ENCODE measurements around the gene HOMER2. TPM values are rescaled to one million over a fixed set of nuclear protein-coding genes. Genes with fewer than 3 reads are reported as not detected.

HOMER2 gene
- total and polyA plus RNA-seq, 9 of the 15 experiments (the other 6 are each of a cell fraction or from before 2014, with no cell fraction given): 0.13 to 0.47 (median 0.29) TPM; not detected in 1

- TF ChIP-seq RBM22 (IDR thresholded peaks at IDR 0.05; ENCODE audit: low read depth, low read length, poor library complexity, severe bottlenecking) (no peak), ZNF584 (CRISPR knock-in tag; IDR thresholded peaks at IDR 0.05; ENCODE audit: low read depth) (0 out of 2 replicates have a peak, but pooled peaks have one; percentile 65), SUPT5H (IDR thresholded peaks at IDR 0.05) (no peak), KAT2B (IDR thresholded peaks at IDR 0.05; ENCODE audit: low read depth, low read length) (no peak), CREBBP (IDR thresholded peaks at IDR 0.05; ENCODE audit: low read depth, low read length) (no peak), ZKSCAN8 (CRISPR knock-in tag; IDR thresholded peaks at IDR 0.05) (no peak), TBL1XR1 (IDR thresholded peaks at IDR 0.05; ENCODE audit: low read length in 2 of 2) (peak; percentile 77 to 78), ARHGAP35 (IDR thresholded peaks at IDR 0.05; ENCODE audit: partially characterized antibody) (no peak), ERF (CRISPR knock-in tag; IDR thresholded peaks at IDR 0.05) (no peak), RBM14 (IDR thresholded peaks at IDR 0.05; ENCODE audit: borderline replicate concordance, insufficient read depth, low read depth, low read length) (no peak), SAFB2 (IDR thresholded peaks at IDR 0.05; ENCODE audit: borderline replicate concordance, low read depth, low read length, severe bottlenecking) (no peak), NFE2L1 (tag; IDR thresholded peaks at IDR 0.05; ENCODE audit: borderline replicate concordance, low read depth) (no peak), HMGN3 (IDR thresholded peaks at IDR 0.05; ENCODE audit: borderline replicate concordance, extremely low read depth, insufficient read length, low read depth, low read length) (peak; percentile 99)
- TF ChIP-seq, protein P1, sequence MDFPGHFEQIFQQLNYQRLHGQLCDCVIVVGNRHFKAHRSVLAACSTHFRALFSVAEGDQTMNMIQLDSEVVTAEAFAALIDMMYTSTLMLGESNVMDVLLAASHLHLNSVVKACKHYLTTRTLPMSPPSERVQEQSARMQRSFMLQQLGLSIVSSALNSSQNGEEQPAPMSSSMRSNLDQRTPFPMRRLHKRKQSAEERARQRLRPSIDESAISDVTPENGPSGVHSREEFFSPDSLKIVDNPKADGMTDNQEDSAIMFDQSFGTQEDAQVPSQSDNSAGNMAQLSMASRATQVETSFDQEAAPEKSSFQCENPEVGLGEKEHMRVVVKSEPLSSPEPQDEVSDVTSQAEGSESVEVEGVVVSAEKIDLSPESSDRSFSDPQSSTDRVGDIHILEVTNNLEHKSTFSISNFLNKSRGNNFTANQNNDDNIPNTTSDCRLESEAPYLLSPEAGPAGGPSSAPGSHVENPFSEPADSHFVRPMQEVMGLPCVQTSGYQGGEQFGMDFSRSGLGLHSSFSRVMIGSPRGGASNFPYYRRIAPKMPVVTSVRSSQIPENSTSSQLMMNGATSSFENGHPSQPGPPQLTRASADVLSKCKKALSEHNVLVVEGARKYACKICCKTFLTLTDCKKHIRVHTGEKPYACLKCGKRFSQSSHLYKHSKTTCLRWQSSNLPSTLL (IDR thresholded peaks at IDR 0.05): no peak
- TF ChIP-seq, protein P2, sequence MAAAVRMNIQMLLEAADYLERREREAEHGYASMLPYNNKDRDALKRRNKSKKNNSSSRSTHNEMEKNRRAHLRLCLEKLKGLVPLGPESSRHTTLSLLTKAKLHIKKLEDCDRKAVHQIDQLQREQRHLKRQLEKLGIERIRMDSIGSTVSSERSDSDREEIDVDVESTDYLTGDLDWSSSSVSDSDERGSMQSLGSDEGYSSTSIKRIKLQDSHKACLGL (CRISPR knock-in tag; IDR thresholded peaks at IDR 0.05; ENCODE audit: borderline replicate concordance, poor library complexity, severe bottlenecking): no peak
- TF ChIP-seq, protein P3, sequence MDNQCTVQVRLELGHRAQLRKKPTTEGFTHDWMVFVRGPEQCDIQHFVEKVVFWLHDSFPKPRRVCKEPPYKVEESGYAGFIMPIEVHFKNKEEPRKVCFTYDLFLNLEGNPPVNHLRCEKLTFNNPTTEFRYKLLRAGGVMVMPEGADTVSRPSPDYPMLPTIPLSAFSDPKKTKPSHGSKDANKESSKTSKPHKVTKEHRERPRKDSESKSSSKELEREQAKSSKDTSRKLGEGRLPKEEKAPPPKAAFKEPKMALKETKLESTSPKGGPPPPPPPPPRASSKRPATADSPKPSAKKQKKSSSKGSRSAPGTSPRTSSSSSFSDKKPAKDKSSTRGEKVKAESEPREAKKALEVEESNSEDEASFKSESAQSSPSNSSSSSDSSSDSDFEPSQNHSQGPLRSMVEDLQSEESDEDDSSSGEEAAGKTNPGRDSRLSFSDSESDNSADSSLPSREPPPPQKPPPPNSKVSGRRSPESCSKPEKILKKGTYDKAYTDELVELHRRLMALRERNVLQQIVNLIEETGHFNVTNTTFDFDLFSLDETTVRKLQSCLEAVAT (IDR thresholded peaks at IDR 0.05): no peak; a peak in 1 of 4 replicates
- TF ChIP-seq, protein P4, sequence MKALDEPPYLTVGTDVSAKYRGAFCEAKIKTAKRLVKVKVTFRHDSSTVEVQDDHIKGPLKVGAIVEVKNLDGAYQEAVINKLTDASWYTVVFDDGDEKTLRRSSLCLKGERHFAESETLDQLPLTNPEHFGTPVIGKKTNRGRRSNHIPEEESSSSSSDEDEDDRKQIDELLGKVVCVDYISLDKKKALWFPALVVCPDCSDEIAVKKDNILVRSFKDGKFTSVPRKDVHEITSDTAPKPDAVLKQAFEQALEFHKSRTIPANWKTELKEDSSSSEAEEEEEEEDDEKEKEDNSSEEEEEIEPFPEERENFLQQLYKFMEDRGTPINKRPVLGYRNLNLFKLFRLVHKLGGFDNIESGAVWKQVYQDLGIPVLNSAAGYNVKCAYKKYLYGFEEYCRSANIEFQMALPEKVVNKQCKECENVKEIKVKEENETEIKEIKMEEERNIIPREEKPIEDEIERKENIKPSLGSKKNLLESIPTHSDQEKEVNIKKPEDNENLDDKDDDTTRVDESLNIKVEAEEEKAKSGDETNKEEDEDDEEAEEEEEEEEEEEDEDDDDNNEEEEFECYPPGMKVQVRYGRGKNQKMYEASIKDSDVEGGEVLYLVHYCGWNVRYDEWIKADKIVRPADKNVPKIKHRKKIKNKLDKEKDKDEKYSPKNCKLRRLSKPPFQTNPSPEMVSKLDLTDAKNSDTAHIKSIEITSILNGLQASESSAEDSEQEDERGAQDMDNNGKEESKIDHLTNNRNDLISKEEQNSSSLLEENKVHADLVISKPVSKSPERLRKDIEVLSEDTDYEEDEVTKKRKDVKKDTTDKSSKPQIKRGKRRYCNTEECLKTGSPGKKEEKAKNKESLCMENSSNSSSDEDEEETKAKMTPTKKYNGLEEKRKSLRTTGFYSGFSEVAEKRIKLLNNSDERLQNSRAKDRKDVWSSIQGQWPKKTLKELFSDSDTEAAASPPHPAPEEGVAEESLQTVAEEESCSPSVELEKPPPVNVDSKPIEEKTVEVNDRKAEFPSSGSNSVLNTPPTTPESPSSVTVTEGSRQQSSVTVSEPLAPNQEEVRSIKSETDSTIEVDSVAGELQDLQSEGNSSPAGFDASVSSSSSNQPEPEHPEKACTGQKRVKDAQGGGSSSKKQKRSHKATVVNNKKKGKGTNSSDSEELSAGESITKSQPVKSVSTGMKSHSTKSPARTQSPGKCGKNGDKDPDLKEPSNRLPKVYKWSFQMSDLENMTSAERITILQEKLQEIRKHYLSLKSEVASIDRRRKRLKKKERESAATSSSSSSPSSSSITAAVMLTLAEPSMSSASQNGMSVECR (CRISPR knock-in tag; IDR thresholded peaks at IDR 0.05): 0 out of 2 replicates have a peak, but pooled peaks have one; percentile 10
Observed at GRCh38 chr15:82849556-82850512, 102.7 kb downstream of the HOMER2 start (continued).

All from K562 (cell line).